HG02840 (cell line): Measurements from ENCODE around the gene BTBD7.
"Not testable (repeated sequence)": the region's sequence is repeated elsewhere in the genome, so short reads cannot be mapped to it uniquely, and the experiment has no call there.

Experiments
- ATAC-seq: cut with Tn5 transposase; IDR thresholded peaks from one replicate; pipeline ENCODE4 v1.9.1; 2021; ENCODE audit warnings: mild to moderate bottlenecking, moderate library complexity, moderate number of reproducible peaks; ENCODE audit not compliant: unreplicated experiment, low FRiP score

BTBD7 gene

DNA sequence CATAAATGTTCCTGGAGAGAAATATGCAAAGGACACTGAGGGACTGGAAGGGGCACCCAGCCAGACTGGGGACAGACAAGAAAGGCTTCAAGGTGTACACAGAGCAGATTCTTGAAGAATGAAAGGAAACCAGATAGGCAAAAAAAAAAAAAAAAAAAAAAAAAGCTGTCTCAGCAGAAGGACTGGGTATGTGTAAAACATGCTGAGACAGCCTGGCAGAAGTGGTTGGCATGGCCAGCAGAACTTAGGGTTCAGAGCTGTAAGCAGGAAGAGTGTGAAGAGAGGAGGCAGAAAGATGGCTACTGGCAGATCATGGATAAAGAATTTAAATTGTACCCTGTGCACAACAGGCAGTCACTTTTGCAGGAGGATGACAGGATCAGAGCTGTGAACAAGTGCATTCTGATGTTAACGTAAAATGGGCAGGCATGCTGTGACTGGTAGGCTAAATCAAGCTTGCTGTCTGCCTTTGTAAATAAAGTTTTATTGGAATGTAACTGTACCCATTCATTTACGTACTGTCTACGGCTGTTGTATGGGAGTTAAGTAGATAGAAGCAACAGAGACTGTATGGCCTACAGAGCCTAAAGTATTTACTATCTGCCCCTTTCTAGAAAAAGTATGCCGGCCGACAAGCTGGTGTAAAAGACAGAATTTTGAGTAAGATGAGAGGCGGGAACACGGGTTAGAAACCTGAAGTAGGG is 83.6 kb downstream of the BTBD7 start:
- ATAC-seq = no peak

DNA sequence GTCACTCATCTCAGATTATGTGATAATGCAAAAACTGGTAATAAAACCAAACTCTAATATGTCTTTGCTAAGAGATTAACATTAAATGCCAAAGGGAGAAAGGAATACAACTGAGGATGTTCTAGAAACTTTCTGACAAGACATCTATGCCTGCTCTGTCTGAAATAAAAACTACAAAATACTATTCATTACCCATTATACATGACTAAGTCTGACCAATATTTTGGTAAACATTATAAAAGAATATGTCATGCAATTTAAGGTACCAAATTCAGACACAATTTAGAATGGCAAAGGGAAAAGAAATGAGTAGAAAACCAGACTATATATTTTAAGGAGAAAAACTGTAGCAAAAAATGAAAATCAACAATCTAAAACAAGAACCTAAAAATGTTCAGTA is 86.3 kb downstream of the BTBD7 start:
- ATAC-seq = no peak

DNA sequence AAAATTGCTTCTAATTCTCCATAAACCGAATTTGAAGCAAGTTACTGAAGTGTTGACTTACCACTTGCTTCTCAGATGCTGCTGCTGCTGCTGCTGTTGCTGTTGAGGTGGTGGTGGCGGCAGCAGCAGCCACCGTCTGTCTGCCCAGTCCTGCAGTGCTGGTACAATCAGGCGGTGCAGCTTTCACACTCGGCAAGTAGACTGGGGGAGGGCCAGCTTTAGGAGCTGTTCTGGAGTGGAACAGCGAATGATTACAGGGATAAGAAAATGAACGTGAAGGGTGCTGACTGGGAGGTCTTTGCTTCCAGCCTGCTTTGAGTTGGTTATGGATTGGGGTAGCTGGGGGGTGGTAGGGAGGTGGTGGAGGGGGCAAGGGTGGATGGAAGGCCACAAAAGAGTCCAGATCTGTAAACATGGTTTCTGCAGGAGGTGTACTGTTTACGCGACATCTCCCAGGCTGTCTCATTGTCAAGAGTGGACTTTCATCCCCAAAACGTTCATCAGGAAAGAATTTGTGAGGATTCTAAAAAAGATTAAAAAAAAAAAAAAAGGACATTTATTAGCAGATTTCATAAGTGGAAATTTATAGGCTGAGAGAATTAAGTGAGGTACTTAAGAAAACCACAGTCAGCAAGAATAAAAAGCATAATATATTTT is 86.9 kb downstream of the BTBD7 start:
- no peak for ATAC-seq

DNA sequence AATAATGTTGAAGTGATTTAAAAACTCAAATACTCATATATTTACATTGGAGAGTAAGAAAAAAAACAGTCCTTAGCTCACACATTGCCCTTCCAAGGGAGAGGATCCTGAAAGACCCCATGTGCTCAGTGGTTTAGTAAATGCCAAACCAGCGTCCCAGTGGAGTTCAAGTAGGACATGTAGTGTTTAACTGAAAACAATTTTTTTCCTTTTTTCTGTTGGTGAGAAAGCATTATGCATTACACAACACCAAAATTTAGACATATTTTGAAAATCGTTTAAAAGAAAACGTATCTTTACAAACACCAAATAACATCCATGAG is 92.2 kb downstream of the BTBD7 start:
- ATAC-seq = no peak

DNA sequence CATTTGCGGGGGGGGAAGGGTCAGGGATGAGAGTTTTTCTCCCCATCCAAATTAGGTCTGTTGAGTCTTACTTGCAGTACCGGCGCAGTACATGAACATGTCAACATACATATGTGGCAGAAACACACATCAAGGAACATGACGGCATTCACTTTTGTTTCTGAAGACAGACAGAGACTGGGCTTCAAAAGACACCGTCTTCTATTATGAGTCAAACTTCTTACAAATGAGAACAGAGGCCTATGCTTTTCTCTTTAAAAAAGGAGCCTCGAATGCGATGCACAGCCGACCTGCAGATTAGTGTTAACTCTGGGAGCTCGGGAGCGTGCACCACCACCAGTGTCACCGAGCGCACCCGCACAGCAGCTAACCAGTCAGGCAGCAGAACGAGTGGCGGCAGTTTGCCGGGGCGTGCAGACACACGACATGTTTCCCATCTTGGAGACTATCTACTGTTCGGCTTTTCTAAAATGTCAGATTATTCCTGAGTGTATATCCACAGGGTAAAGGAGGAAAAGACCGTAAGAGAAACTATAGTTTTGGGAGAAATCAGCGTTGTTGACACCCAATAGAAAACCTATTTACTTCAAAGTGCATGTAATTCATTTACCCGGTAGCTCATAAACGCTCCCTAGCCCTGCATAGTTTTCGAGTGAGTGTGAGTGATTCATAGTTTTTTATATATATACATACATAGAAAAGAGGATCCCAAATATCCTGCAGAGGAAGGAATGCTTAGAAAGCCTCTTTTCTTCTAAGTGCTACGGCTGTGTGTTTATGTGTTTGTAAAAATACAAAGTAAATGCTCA is 92.8 kb downstream of the BTBD7 start:
- ATAC-seq = no peak

DNA sequence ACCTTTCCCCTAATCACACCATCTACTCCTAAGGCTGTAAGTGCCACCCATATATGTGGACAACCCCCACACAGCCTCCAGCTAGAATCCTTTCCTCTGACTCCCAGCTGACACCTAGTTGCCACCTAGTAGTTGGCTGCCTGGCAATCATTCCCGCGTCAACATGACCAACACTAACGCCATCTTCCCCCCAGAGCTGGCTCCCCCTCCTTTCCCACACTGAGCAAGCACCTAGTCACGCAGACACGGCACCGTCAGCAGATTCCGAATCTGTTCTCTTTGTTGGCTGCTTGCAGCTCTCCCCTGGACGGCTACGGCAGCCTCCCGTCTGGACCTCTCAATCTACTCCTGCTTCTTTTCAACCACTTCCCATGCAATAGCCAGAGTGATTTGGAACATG is 98.0 kb downstream of the BTBD7 start:
- ATAC-seq = no peak

DNA sequence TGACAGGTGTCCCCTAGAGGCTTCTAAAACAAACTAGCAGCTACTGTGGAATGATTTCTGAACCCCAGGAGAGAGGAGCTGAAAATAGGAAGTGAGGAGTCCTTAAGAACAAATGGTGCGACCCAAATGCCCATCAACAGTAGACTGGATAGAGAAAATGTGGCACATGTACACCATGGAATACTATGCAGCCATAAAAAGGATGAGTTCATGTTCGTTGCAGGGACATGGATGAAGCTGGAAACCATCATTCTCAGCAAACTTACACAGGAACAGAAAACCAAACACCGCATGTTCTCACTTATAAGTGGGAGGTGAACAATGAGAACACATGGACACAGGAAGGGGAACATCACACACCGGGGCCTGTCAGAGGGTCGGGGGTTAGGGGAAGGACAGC is 99.8 kb downstream of the BTBD7 start:
- ATAC-seq = not testable (repeated sequence)

DNA sequence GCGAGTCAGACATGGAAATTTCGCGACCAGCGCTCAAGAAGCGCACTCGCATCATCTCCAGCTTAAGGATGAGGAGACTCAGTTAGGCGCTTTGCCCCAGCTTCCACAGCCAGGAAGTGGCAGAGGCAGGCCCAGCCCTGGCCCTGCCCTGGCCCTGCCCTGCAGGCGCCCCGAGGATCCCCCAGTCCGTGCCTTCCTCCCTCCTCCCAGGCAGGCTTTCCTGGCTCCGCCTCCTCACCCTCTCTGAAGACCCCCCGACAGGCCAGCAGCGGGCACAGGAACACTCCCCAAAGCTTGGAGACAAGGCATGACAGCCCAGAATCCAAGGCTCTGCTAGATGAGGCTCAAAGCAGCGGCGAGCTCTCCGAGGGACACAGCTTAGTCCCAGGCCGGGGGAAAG is 100.7 kb downstream of the BTBD7 start:
- ATAC-seq = no peak

DNA sequence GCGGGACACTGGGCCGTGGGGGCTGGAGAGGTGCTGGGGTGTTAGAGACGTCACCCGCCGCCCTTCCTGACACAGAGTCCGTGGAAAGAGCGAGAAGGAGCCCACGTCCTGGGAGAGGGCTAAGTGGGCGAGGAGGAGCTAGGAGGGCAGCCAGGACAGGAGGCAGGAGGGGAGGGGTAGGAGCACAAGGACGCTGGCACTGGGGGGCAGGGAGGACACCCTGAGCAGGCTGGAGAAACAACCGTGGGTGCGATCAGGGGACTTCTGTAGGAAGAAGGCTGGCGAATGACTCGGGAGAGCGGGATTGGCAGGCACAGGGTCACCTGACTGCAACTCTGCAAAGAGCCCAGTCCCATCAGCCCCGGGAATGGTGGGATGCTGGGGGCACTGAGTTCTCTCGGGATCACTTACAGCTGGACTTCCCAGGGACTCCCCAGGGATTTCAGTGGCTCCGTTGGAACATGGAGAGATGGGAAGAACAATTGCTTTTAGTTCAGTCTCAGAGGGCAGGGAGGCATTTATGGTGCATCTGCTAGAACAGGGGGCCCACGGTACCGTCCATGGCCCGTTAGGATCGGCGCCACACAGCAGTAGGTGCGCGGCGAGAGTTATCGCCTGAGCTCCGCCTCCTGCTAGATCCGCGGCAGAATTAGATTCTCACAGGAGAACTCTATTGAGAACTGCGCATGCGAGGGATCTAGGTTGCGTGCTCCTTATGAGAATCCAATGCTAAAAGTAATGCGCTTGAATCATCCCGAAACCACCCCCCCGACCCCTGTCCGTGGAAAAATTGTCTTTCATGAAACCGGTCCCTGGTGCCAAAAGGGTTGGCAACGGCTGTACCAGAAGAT is 101.5 kb downstream of the BTBD7 start:
- no peak for ATAC-seq

DNA sequence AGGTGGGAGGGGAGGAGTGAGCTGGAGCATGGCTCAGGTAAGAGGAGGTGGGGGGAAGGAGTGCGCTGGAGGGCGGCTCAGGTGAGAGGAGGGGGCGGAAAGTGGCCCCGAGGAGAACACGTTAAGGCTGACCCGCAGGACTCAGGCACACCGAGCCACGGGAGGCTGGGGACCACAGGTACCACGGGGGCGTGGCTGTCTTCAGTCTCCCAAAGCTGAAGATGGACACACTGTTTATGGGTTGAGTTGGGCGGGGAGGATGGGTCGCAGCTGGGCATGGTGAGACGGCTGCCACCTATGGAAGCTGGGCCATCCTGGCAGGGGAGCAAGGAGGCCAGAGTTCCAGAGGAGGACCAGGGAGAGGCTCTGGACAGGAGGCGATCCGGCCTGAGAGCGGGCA is 102.3 kb downstream of the BTBD7 start:
- ATAC-seq = no peak

DNA sequence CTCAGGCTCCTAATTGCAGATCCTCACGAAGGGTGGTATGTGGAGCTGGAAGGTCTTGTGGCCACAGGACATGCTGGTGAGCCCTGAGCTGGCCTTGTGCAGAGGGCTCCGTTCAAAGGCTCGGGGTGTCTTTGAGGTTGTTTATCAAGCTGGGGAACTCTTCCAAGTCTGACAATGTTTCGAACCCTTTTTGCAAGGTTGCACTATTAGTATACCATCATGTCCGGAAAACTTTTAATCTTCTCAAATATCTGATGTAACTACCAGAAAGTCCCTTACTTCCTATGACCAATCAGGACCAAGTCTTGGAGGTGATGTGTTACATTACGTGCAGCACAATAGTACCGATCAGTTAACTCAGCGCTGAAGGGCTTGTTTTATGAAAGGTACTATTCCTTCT is 104.3 kb downstream of the BTBD7 start:
- no peak for ATAC-seq

DNA sequence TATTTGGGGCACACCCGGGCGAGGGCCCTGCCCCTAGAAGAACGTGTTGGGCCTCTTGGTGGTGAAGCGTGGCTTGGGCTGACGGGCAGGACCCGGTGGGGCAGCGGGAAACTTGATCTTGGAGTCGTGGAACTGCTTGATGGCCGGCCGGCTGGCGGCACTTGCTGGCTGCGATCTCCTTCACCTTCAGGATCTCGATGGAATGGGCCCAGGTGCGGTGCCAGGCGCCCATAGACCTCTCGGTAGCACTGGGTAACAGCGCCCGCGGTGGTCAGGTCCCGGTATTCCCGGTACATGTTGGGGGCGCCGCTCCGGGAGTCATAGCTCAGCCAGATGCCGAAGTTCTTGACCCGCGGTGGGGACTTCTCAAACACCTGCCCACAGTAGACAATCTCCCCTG is 109.3 kb downstream of the BTBD7 start:
- ATAC-seq = no peak

DNA sequence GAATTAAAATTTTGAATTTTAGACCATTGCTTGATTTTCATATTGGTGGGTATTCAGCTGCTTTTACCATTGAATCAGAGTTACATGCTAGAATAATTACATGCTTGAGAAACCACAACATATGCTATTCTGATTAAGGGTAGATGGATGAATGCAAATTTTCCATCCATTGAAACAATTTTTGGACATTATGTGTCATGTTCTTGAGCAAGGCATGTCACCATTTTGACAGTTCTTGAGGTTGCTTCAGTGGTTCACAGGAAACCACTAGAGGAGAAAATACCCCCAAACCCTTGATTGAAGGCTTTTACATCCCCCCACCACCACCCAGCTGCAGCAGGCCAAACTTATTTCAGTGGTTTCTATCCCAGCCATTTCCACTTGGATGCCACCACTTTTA is 112.3 kb downstream of the BTBD7 start:
- no peak for ATAC-seq

DNA sequence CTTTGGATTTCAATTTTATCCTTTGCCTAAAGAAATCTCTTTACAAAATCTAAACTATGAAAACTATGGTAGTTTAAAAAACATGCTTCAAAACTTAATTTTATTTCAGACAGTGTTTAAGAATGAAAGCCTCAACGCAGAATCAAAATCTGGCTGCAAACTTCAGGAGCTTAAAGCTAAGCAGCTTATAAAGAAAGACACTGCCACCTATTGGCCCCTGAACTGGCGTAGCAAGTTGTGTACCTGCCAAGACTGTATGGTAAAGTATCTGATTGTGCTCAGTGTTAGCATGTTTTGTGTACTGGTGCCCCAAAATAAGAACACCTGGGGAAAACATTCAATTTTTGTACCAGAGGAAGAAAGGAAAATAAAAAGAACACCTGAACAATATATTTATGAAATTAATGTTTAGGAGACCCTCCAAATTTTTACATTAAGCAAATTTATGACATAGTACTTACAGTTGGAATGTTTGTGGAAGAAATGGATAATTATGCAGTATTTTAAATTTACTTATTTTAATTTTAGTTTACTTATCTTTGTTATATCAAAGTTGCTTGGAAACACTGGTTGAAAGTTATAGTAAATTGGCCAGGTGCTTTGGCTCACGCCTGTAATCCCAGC is 113.6 kb downstream of the BTBD7 start:
- ATAC-seq = no peak

DNA sequence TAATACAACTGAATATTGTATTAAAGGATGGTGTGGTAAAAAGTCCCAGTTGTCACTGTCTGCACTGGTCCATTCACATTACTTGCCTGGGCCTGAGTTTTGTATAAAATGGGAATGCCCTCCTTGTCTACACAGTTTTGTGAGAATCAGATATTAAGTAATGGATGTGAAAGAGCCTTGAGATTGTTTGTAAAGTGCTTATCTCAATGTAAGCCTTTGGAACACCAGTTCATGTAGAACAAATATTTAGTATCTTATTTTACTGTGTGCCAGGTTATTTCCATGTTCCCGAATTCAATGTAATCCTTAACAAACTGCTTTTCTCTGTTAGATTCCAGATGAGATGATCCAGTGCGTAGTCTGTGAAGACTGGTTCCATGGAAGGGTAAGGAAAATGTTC is 118.2 kb downstream of the BTBD7 start:
- no peak for ATAC-seq

DNA sequence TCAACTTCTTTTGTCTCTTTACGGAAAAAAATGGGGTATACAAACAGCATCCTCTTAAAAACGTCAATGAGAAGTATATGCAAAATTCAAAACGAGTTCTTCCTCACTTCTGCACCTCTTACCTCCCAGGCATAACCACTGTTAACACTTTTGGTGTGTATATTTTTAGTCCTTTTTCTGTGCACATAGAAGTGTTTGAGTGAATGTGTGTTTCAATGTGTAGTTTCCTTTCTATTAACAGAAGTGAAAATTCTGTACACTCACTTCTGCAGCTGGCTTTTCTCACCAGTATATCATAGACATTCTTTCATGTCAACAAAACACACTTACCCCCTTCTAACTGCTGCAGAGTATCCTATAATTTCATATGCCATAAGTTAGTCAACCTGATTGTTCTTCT is 120.4 kb downstream of the BTBD7 start:
- ATAC-seq = peak; percentile 59

DNA sequence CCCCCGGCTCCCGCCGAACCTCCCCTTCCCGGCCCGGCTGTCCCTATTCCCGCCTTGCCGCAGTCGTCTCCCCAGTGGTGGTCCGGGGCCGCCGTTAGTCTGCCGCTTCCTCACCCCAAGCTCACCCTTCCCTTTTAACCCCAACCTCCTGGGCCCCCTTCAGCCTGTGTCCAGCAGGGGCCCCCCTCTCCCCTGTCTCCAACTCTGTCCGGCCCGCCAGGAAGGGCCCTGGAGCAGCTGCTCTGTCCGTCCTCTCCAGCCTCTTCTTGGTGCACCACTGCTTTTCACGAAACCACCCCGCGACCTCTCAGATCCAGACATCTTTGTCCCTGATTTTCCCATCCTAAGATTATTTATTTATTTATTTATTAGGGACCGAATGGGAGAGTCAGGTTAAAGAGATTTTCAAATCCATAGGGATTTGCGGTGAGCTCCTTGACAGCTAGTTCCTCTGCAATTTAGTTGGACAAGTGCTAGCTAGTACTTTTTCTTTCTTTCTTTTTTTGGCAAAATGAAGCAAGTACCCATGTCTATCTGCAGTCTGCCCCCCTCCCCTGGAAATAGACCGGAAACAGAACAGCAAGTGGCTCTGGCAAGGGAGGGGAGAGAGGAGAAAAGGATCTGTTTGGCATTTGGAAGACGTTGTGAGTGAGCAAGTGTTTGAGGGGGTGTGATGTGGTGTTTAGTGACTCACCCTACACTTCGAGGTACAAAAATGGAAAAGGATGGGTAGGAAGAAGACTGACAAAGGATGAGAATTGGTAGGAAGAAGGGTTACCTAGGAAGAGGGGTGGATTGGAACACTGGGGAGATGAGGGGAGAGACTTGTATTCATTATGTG is 125.1 kb downstream of the BTBD7 start:
- peak; percentile 32 for ATAC-seq

DNA sequence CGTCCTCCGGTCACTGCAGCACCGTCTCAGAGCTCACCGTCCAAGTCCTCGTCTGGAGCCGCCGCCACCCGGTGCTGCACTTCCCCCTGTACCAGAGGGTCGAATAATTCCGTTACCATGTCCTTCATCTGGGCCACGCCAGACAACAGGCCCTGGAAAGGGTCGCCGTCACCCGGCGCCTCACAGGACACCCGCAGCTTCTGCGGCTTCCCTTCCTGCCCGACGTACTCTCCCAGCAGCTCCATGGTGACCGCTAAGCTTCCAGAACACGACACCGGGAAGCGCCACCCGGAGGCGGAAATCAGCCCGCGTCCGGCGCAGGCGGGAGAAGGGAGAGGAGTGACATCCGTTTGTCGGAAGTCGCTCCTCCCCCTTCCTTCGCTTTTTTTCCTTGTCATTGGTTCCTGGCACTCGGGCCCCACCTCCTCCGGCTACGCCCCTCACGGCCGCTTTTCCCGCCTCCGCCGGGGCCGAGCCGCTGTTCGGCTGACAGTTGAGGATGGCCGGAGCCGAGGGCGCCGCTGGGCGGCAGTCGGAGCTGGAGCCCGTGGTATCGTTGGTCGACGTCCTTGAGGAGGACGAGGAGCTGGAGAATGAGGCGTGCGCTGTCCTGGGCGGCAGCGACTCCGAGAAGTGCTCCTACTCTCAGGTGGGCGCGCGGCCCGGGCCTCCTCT is 125.9 kb downstream of the BTBD7 start, which contains the start of the genes GON7 and UBR7:
Gene GON7 (minus strand): TSS at position 273 of the 675 bp plus-strand sequence. CDS start 28 bp downstream, at position 245.
Gene UBR7 (plus strand): TSS at position 464 of the 675 bp plus-strand sequence. CDS start 36 bp downstream, at position 500.
- peak; percentile 79 for ATAC-seq
